C4-2B (cell line): ENCODE data around the gene ETHE1.

Experiments
- H3K27ac ChIP-seq: fragments of 450-650 bp; 2 replicates; pipeline ENCODE4 v1.5.1; 2017
- CTCF ChIP-seq: fragments of 450-650 bp; conservative IDR thresholded peaks from 2 replicates; pipeline ENCODE4 v1.5.1; 2017; ENCODE audit warnings: mild to moderate bottlenecking
- ZFX ChIP-seq: fragments of 450-650 bp; IDR thresholded peaks from 2 replicates; pipeline ENCODE4 v1.6.1; 2017

The ETHE1 gene

GRCh38 chr19:43502419-43502976, 24.5 kb downstream of the ETHE1 start:
- no peak overlapping the region for H3K27ac ChIP-seq
- TF ChIP-seq CTCF = no peak
- no peak for TF ChIP-seq ZFX

- H3K27ac ChIP-seq = no peak overlapping the region
- no peak for TF ChIP-seq CTCF
- TF ChIP-seq ZFX = no peak
Observed at GRCh38 chr19:43501661-43502418, 25.2 kb downstream of the ETHE1 start.

- no peak overlapping the region for H3K27ac ChIP-seq
- TF ChIP-seq ZFX (no peak), CTCF (no peak)
Observed at GRCh38 chr19:43499042-43499441, 28.0 kb downstream of the ETHE1 start.

- TF ChIP-seq ZFX = no peak
- TF ChIP-seq CTCF = no peak
- H3K27ac ChIP-seq = no peak overlapping the region
Observed at GRCh38 chr19:43498233-43498842, 28.7 kb downstream of the ETHE1 start.

- H3K27ac ChIP-seq = no peak overlapping the region
- TF ChIP-seq ZFX = no peak
- no peak for TF ChIP-seq CTCF
Observed at GRCh38 chr19:43496960-43497359, 30.0 kb downstream of the ETHE1 start.

GRCh38 chr19:43495082-43495481, 31.9 kb downstream of the ETHE1 start:
- no peak overlapping the region for H3K27ac ChIP-seq
- TF ChIP-seq CTCF (no peak), ZFX (no peak)

GRCh38 chr19:43490759-43491158, 36.2 kb downstream of the ETHE1 start:
- no peak for TF ChIP-seq CTCF
- no peak for TF ChIP-seq ZFX
- no peak overlapping the region for H3K27ac ChIP-seq
